HAP-1 (cell line): ENCODE data around the gene ARSH.
"Not testable (repeated sequence)": the region's sequence is repeated elsewhere in the genome, so short reads cannot be mapped to it uniquely, and the experiment has no call there.

Experiments
- DNase-seq, 2 experiments: peaks; one replicate each; pipeline ENCODE4 v3.0.0-alpha.2; 2016 to 2020; ENCODE audit warnings: low spot score in 2 of 2
- H3K27me3 ChIP-seq: fragments of 250-450 bp; sonication (Bioruptor Pico); 2 replicates; pipeline ENCODE4 v1.5.1; 2020; ENCODE audit warnings: low read depth, mild to moderate bottlenecking, moderate library complexity
- H3K36me3 ChIP-seq: fragments of 250-450 bp; sonication (Bioruptor Pico); replicated peaks from 2 replicates; pipeline ENCODE4 v1.5.1; 2020; ENCODE audit warnings: mild to moderate bottlenecking
- H3K4me1 ChIP-seq: fragments of 250-450 bp; sonication (Bioruptor Pico); 2 replicates; pipeline ENCODE4 v1.5.1; 2020; ENCODE audit warnings: mild to moderate bottlenecking
- H3K4me3 ChIP-seq: fragments of 250-450 bp; sonication (Bioruptor Pico); 2 replicates; pipeline ENCODE4 v1.5.1; 2020; ENCODE audit warnings: mild to moderate bottlenecking, moderate library complexity
- H3K9me3 ChIP-seq: fragments of 250-450 bp; sonication (Bioruptor Pico); 2 replicates; pipeline ENCODE4 v1.5.1; 2020; ENCODE audit warnings: mild to moderate bottlenecking, moderate library complexity
- in situ Hi-C: fragments of 300-500 bp; cut with MboI; formaldehyde crosslinking; loops from 3 replicates; pipeline ENCODE4 v1.14.3; 2020; ENCODE audit warnings: low sequenced_read_pairs, inconsistent platforms, mixed read lengths

ARSH gene

DNA sequence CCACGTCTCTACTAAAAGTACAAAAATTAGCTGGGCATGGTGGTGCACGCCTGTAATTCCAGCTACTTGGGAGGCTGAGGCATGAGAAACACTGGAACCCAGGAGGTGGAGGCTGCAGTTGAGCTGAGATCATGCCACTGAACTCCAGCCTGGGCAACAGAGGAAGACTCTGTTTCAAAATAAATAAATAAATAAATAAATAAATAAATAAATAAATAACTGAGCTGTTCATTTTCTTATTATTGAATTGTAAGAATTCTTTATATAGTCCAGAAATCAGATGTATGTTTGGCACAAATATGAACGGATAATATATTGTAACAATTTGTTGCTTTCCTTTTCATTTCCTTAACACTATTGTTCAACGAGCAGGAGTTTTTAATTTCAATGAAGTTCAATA, 27.7 kb upstream of the ARSH start:
- DNase-seq, H3K27me3 ChIP-seq, H3K36me3 ChIP-seq, H3K9me3 ChIP-seq, in situ Hi-C loops, H3K4me1 ChIP-seq, H3K4me3 ChIP-seq: not testable (repeated sequence)

DNA sequence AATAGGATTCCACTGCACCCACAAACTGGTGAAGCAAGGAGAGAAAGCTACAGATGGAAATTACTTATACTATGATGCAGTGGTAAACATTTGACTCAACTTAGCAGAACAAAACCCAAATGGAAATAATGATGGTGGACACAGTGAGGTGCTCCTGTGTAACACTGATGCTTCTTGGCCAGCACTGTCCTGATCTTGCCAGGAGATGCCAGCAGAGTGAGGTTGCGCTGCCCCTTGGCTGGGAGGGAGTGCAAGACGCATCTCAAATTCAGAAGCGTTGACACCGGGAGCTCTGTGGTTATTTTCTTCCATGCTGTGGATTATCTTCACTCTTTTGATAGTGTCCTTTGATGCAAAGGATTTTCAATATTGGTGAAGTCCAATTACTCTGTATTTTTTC, 22.0 kb upstream of the ARSH start:
- Histone ChIP-seq H3K4me3 (no peak overlapping the region), H3K27me3 (no peaks in the 10 kb centered on the region), H3K9me3 (no peaks in the 10 kb centered on the region), H3K4me1 (no peaks in the 10 kb centered on the region), H3K36me3 (no peaks in the 10 kb centered on the region)
- in situ Hi-C loops = no loop called here
- no peak for DNase-seq

DNA sequence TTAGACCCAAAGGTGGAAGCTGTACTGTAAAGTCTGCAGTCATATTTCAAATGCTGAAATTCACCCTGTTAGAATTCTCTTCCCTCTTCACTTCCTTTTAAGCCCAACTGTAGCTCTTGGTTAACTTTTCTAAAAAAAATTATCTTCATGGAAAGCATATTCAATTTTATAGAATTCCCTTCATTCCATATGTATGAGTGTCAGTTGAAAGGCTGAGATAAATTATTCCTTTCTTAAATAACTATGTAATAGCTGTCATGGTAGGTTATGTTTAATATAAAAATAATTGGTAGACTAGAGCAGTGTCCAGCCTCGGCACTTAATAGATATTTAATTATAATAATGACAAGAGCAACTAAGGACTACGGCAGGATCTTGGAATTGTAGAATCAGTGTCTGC, 16.8 kb upstream of the ARSH start:
- DNase-seq = no peak
- Histone ChIP-seq H3K36me3 (no peaks in the 10 kb centered on the region), H3K4me1 (no peaks in the 10 kb centered on the region), H3K27me3 (no peaks in the 10 kb centered on the region; the same call in 1 of the 2 replicates), H3K9me3 (no peaks in the 10 kb centered on the region), H3K4me3 (no peak overlapping the region)
- in situ Hi-C loops = no loop called here

DNA sequence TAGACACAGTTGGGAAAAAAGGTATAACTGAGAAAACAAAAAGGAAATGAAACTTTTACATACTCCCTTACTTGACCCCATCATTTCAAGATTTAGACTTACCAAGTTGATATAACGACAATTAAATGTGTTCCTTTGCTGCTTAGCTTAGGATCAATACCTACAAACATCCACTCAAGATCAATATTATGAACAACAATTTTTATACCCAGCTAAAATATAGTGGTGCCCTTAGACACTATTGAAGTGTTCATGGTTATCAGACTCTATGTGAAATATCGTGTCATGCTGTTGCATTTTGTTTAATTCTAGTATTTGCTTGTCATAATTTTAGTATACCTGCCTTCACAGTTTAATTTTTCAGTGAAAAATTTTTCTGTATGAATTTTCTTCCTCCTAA, 4.2 kb downstream of the ARSH start:
- Histone ChIP-seq H3K4me1 (no peaks in the 10 kb centered on the region), H3K9me3 (peaks cover 7% of the 10 kb centered on the region), H3K4me3 (no peak overlapping the region), H3K36me3 (no peaks in the 10 kb centered on the region), H3K27me3 (no peaks in the 10 kb centered on the region)
- no peak for DNase-seq
- in situ Hi-C loops = no loop called here

DNA sequence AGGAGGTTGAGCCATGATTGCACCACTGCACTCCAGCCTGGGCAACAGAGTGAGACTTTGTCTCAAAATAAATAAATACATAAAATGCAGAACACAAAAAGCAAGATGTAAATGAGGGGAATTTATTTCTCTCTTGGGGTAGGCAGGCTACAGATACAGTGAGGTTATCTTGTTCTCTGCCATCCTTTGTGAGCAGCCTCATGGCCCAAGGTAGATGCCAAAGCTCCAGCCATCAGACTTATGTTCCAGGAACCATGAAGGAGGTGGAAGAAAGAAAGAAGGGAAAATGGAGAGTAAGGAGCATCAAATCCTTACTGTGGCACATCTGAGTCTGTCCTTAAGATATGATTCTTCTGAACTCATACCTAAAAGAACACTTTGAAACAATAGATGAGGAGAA, 11.1 kb downstream of the ARSH start:
- H3K36me3 ChIP-seq = no peaks in the 10 kb centered on the region
- no peaks in the 10 kb centered on the region for H3K4me1 ChIP-seq
- H3K9me3 ChIP-seq = no peaks in the 10 kb centered on the region
- no peak overlapping the region for H3K4me3 ChIP-seq
- no peak for DNase-seq
- H3K27me3 ChIP-seq = no peaks in the 10 kb centered on the region
- in situ Hi-C loops = no loop called here

DNA sequence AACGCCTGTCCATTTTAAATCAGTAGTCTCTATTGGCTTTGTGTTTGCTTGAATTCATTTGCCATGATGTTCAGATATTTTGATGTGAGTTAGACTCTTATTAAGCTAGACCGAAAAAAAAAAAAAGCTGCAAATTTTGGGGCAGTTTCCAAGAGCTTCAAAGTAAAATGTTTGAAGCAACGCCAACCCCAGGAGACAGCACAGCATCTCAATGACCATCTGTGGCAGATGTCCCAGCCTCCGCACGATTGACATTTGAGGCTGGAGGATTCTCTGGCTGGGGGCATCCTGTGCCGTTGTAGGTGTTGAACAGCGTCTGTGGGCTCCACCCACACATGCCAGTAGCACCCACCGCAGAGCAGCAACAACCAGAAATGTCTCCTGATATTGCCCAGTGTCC, 17.8 kb downstream of the ARSH start:
- in situ Hi-C loops = no loop called here
- no peak for DNase-seq
- Histone ChIP-seq H3K4me3 (no peak overlapping the region), H3K36me3 (no peaks in the 10 kb centered on the region), H3K9me3 (no peaks in the 10 kb centered on the region), H3K4me1 (no peaks in the 10 kb centered on the region), H3K27me3 (no peaks in the 10 kb centered on the region)

DNA sequence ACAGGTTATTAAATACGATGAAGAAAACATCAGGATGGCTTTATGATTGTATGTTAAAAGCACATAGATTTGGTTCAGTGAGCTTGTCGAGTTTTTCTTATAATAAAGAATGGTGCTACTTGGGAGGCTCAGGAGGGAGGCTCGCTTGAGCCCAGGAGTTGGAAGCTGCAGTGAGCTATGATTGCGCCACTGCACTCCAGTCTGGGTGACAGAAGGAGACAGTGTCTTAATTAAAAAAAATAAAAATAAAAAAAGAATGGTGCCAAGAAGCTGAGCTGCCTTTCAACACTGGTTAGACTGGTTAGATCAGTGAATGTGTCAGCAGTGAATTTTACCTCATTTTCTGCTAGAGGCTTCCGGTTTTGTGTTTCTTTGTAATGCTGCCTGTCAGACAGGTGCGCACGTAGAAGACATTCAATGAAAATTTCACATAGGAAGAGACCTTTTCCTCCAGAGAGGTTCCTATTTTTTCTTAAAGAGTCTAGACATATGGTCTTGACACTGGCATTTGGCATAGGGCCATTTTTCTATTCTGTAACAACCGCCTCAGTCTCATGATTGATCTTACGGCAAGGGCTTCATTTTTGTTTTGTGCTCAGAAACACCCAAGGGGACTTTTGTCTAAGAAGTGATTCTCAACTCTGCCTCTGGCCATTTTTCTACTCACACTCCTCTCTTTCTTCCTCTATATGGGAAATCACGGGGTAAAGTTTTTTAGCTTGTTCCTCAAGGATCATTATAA, 19.9 kb downstream of the ARSH start:
- no peak for DNase-seq
- no peaks in the 10 kb centered on the region for H3K36me3 ChIP-seq
- in situ Hi-C loops = no loop called here

DNA sequence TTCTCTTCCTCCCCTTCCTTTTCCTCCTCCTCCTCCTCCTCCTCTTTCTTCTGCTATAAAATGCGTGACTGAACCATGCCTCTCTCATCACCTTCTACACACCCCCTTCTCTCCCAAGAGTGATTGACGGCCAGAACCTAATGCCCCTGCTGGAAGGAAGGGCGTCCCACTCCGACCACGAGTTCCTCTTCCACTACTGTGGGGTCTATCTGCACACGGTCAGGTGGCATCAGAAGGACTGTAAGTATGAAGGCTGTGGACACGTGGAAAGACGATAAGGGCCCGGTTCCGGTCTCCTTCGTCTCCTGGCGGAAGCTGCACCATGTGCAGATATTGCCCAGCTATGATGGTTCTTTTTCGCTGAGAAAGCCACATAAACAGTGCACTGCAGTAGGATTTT, 22.8 kb downstream of the ARSH start:
- in situ Hi-C loops = no loop called here
- H3K4me3 ChIP-seq = no peak overlapping the region

More for the DNA sequence above, 19.9 kb downstream of the ARSH start:
- H3K4me3 ChIP-seq = no peak overlapping the region
- H3K27me3 ChIP-seq = no peaks in the 10 kb centered on the region
- H3K4me1 ChIP-seq = no peaks in the 10 kb centered on the region
- no peaks in the 10 kb centered on the region for H3K9me3 ChIP-seq

DNA sequence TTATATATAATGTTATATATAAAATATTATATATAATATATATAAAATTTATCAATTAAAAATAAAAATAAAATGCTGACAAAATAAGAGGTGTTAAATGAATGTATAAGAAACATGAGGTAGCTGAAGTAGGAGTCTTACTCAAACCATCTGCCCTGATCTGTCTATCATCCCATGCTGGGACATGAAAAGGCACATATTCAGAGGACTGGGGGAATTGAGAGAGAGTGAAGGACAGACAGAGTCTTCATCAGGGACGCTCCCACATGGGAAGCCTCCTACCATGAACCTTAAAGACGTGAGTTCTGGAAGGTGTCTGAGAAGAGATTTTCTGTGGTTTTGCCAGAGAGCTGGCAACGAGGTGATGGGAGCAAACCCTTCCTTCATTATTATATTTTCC, 30.9 kb downstream of the ARSH start:
- no peaks in the 10 kb centered on the region for H3K4me1 ChIP-seq
- in situ Hi-C loops = no loop called here
- H3K4me3 ChIP-seq = no peak overlapping the region
- no peaks in the 10 kb centered on the region for H3K27me3 ChIP-seq
- DNase-seq = no peak
- H3K36me3 ChIP-seq = no peaks in the 10 kb centered on the region
- H3K9me3 ChIP-seq = no peaks in the 10 kb centered on the region; the same call in 1 of the 2 replicates

More for the DNA sequence above, 22.8 kb downstream of the ARSH start:
- DNase-seq = no peak
- Histone ChIP-seq H3K27me3 (no peaks in the 10 kb centered on the region), H3K36me3 (no peaks in the 10 kb centered on the region), H3K9me3 (no peaks in the 10 kb centered on the region), H3K4me1 (no peaks in the 10 kb centered on the region)

DNA sequence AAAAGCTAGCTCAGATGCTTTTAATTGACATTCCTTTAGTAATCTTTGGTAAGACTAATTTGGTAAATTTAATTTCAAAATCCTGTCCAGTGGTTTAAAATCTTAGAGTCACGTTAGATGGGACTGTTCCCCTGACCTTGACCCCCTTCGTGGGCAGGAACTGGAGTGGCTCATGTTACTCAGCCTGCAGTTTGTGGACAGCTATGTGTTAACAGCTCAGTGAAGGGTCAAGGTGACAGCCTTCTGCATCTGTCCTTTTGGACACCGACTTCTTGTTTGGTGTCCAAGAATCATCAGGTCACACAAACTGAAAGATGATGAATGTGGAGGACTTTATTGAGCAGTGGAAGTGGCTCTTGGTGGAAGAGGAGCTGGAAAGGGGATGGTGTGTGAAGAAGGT, 37.9 kb downstream of the ARSH start:
- no peaks in the 10 kb centered on the region for H3K27me3 ChIP-seq
- DNase-seq = no peak
- no peaks in the 10 kb centered on the region; the same call in 1 of the 2 replicates for H3K9me3 ChIP-seq
- no peak overlapping the region for H3K4me3 ChIP-seq
- H3K36me3 ChIP-seq = no peaks in the 10 kb centered on the region
- in situ Hi-C loops = no loop called here
- H3K4me1 ChIP-seq = no peaks in the 10 kb centered on the region

DNA sequence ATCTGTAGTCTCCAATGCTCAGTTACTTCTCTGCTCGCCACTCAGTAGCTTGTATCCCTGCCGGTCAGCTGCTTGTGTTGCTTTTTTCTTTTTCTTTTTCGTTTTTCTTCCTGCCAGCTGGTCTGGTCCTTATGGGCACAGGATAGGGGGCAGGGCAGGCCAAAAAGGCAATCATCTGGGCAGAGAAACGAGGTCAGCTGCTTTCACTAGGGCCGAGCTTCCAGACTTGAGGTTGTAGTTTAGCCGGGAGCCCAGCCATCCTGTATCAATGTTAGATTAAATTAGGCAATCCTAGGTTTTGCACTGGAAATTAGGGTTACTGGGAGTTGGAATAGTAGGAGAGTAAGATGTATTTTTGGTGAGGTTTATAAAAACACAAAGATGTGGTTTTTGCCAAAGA, 38.3 kb downstream of the ARSH start:
- in situ Hi-C loops = no loop called here
- Histone ChIP-seq H3K36me3 (no peaks in the 10 kb centered on the region), H3K4me3 (no peak overlapping the region), H3K4me1 (no peaks in the 10 kb centered on the region), H3K27me3 (no peaks in the 10 kb centered on the region), H3K9me3 (no peaks in the 10 kb centered on the region; the same call in 1 of the 2 replicates)
- DNase-seq = no peak

DNA sequence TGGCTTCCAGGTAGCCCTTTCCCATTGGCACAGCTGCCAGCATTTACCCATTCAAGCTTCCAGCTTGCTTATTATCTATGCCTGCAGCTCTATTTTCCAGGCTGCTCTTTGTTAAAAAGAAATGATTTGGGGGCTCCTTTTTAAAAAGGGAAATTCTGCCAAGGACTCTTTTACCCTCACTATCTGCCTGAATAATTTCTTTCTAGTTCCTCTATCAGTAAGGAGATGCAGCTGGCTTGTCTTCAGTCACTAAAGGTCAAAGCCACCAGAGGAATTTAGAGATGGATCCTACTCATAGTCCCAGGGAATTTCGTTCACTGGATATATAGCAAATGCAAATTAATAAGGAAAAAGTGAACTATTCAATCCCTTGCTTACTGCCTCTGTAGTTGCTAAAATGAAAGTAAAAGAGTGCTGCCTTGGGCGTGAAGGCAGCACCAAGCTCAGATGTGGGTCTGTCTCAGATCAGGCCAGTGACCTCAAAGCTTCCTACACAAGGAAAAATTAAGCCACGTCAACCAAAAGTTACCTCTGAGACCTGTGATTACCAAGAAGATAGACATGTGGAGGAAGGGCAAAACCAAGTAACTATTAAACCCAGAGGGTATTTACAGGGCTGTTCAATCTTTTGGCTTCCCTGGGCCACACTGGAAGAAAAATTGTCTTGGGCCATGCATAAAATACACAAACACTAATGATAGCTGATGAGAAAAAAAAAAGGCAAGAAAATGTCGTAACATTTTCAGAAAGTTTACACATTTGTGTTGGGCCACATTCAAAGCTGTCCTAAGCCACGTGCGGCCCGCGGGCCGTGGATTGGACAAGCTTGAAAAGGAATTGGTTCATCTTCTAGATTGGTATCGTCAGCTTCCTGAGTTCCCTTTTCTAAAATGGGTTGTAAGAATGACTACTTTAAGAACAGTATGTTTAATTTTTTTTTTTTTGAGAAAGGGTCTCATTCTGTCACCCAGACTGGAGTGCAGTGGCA, 40.2 kb downstream of the ARSH start:
- Histone ChIP-seq H3K27me3 (no peaks in the 10 kb centered on the region), H3K4me3 (no peak overlapping the region), H3K9me3 (no peaks in the 10 kb centered on the region; the same call in 1 of the 2 replicates), H3K36me3 (no peaks in the 10 kb centered on the region), H3K4me1 (no peaks in the 10 kb centered on the region)
- DNase-seq = no peak
- in situ Hi-C loops = no loop called here

DNA sequence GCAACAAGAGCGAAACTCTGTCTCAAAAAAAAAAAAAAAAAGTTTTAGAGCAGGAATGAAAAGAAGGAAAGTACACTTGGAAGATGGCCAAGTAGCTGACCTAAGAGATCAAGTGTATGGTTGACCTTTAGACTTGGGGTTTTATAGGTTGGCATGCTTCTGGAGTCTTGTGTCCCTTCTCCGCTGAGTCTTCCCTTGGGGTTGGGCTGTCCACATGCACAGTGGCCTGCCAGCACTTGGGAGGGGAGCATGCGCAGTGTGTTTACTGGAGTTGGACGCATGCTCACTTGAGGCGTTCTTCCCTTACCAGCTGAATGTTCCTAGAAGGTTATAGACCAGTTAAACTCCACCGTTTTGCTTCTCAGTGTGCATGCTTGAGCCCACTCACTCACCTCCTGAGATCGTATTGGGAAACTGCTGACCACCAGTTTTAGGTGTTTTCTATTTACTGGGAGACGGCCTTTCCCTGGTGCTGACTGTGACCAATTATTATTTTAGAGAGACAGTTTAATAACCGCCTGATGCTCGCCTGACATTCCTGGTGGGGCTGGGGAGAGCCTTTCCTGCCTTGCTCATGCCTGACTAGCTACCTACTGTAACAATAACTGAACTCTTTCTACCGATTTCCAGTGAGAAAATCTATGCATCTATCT, 44.3 kb downstream of the ARSH start:
- H3K27me3 ChIP-seq, in situ Hi-C loops, H3K4me3 ChIP-seq, H3K4me1 ChIP-seq, DNase-seq, H3K36me3 ChIP-seq, H3K9me3 ChIP-seq: not testable (repeated sequence)

DNA sequence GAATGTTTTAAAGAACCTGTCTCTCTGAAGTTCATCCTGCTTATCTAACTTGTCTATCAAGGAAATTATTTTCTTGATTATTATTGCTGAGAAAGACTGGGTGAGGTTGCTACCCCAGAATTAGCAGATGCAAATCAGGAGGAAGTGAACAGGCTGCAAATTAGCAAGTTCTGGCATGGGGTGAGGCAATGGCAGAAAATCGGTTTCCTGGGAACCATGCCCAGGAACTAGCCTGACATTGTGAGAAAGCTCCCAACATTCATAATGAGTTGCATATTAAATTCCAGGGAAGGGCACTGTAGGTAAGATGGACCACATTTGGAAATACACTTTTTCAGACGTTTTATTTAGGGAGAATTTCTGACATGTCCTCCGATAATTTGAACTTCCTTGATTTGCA, 46.5 kb downstream of the ARSH start:
- no peak for DNase-seq
- Histone ChIP-seq H3K4me3 (no peak overlapping the region), H3K9me3 (no peaks in the 10 kb centered on the region), H3K4me1 (no peaks in the 10 kb centered on the region), H3K27me3 (no peaks in the 10 kb centered on the region), H3K36me3 (no peaks in the 10 kb centered on the region)
- in situ Hi-C loops = no loop called here
